ENCODE results near the gene RPTOR. TPM values are rescaled to one million over a fixed set of nuclear protein-coding genes. Genes with fewer than 3 reads are reported as not detected.

Gene RPTOR
- total RNA-seq, 1 experiment from 2014 or later, result 58.0 TPM

- ChIA-PET CTCF (no interaction called here), POLR2A (no interaction called here)
- H3K9me3 ChIP-seq (ENCODE audit: control insufficient read depth, insufficient read depth, low read depth, low read length), result no peaks in the 10 kb centered on the region
- ATAC-seq, result no peak
- no peaks in the 10 kb centered on the region for H3K27me3 ChIP-seq (ENCODE audit: control insufficient read depth, insufficient read depth, low read length)
- H3K27ac ChIP-seq (ENCODE audit: low read length), result no peak overlapping the region
- in situ Hi-C loops (cut with HindIII; ENCODE audit: low pct_unique_long_range_greater_than_20kb, low sequenced_read_pairs), result no loop called here
- BruUV-seq (replicated peaks), result no TSS peak
- intact Hi-C loops (cut with micrococcal nuclease; ENCODE audit: unreplicated experiment), result no loop called here
- H3K4me3 ChIP-seq (ENCODE audit: low read depth in 2 of 2, low read length in 2 of 2), result no peak overlapping the region
- TF ChIP-seq POLR2AphosphoS5 (IDR thresholded peaks at IDR 0.05; ENCODE audit: low read depth, low read length), result no peak
- TF ChIP-seq CTCF (IDR thresholded peaks at IDR 0.05), result no peak
- TF ChIP-seq SIN3A (IDR thresholded peaks at IDR 0.05; ENCODE audit: borderline replicate concordance, insufficient read depth, low read depth, low read length), result no peak
- TF ChIP-seq REST (IDR thresholded peaks at IDR 0.05; ENCODE audit: insufficient read depth in 1 of 2, low read depth in 2 of 2, low read length in 1 of 2), result no peak
- no peak for TF ChIP-seq TCF7L2 (IDR thresholded peaks at IDR 0.05; ENCODE audit: low read depth, low read length)
- DNase-seq (ENCODE audit: low read depth, low spot score), result no peak
- no peaks in the 10 kb centered on the region for H3K36me3 ChIP-seq (ENCODE audit: control insufficient read depth, insufficient read depth, low read length)
- no peaks in the 10 kb centered on the region for H3K4me1 ChIP-seq (ENCODE audit: control insufficient read depth, insufficient read depth, low read length)
Measured at GRCh38 chr17:80612997-80613731, 68.5 kb downstream of the RPTOR start.

GRCh38 chr17:80613732-80614071, 69.1 kb downstream of the RPTOR start:
- TF ChIP-seq CTCF (IDR thresholded peaks at IDR 0.05) (no peak), REST (IDR thresholded peaks at IDR 0.05; ENCODE audit: insufficient read depth in 1 of 2, low read depth in 2 of 2, low read length in 1 of 2) (no peak), POLR2AphosphoS5 (IDR thresholded peaks at IDR 0.05; ENCODE audit: low read depth, low read length) (no peak), TCF7L2 (IDR thresholded peaks at IDR 0.05; ENCODE audit: low read depth, low read length) (no peak), SIN3A (IDR thresholded peaks at IDR 0.05; ENCODE audit: borderline replicate concordance, insufficient read depth, low read depth, low read length) (no peak)
- DNase-seq (ENCODE audit: low read depth, low spot score), result no peak
- in situ Hi-C loops (cut with HindIII; ENCODE audit: low pct_unique_long_range_greater_than_20kb, low sequenced_read_pairs) (no loop called here), intact Hi-C loops (cut with micrococcal nuclease; ENCODE audit: unreplicated experiment) (no loop called here)
- BruUV-seq (replicated peaks), result no TSS peak
- Histone ChIP-seq H3K27me3 (ENCODE audit: control insufficient read depth, insufficient read depth, low read length) (no peaks in the 10 kb centered on the region), H3K4me1 (ENCODE audit: control insufficient read depth, insufficient read depth, low read length) (no peaks in the 10 kb centered on the region), H3K4me3 (ENCODE audit: low read depth in 2 of 2, low read length in 2 of 2) (no peak overlapping the region), H3K27ac (ENCODE audit: low read length) (no peak overlapping the region), H3K9me3 (ENCODE audit: control insufficient read depth, insufficient read depth, low read depth, low read length) (no peaks in the 10 kb centered on the region), H3K36me3 (ENCODE audit: control insufficient read depth, insufficient read depth, low read length) (no peaks in the 10 kb centered on the region)
- ChIA-PET CTCF (no interaction called here), POLR2A (no interaction called here)
- no peak for ATAC-seq
